HepG2 (cell line): ENCODE results near the gene ALG14. TPM values are rescaled to one million over a fixed set of nuclear protein-coding genes. Genes with fewer than 3 reads are reported as not detected.

ENCODE experiments used
- ASH2L ChIP-seq: fragments of 300-600, 200-600 bp; sonication (generic); IDR thresholded peaks from 2 replicates; pipeline ENCODE4 v1.7.0; 2017; ENCODE audit warnings: low read depth, mild to moderate bottlenecking, moderate library complexity, mixed read lengths, low read length; ENCODE audit not compliant: insufficient read length
- ELF3 ChIP-seq: IDR thresholded peaks from 2 replicates; pipeline ENCODE4 v1.6.1; 2016; ENCODE audit warnings: missing genetic modification reagents, missing compliant biosample characterization
- FIP1L1 ChIP-seq: fragments of 200-400 bp; formaldehyde crosslinking; IDR thresholded peaks from 2 replicates; pipeline ENCODE4 v1.6.1; 2018; ENCODE audit warnings: low read depth, mild to moderate bottlenecking, low read length, moderate library complexity, borderline replicate concordance; ENCODE audit not compliant: insufficient read depth
- HDAC6 ChIP-seq: fragments of 200-600 bp; sonication (generic); IDR thresholded peaks from 2 replicates; pipeline ENCODE4 v1.7.0; 2017; ENCODE audit warnings: mild to moderate bottlenecking, antibody characterized with exemption, low read length, low read depth
- KMT2A ChIP-seq: sonication (generic); formaldehyde crosslinking; IDR thresholded peaks from 2 replicates; pipeline ENCODE4 v1.4.0; 2020; ENCODE audit warnings: missing genetic modification reagents
- NR2C2 ChIP-seq: sonication (generic); formaldehyde crosslinking; IDR thresholded peaks from 2 replicates; pipeline ENCODE4 v1.4.0; 2020; ENCODE audit warnings: missing genetic modification reagents, mild to moderate bottlenecking, moderate library complexity, borderline replicate concordance
- SMAD9 ChIP-seq: sonication (generic); formaldehyde crosslinking; IDR thresholded peaks from 2 replicates; pipeline ENCODE4 v1.5.1; 2020; ENCODE audit warnings: mild to moderate bottlenecking, missing genetic modification reagents
- polyA plus RNA-seq, 8 experiments: library from polyadenylated mRNA; depleted of rRNA in 3 of 8; stranded (reverse) in 7 of 8; unstranded in 1 of 8; fragments of >200 nt; fragmentation: Illumina TruSeq in 4 of 8; extraction: Trizol in 4 of 8; gene quantifications; 2 replicates each; pipeline versions ENCODE4 v1.2.1 to v1.2.3, GENCODE V29; 2011 to 2016; ENCODE audit warnings: low read depth in 4 of 8, missing spikeins in 1 of 8, mixed read lengths in 1 of 8; ENCODE audit not compliant: insufficient read depth in 1 of 8
- total RNA-seq, 5 experiments: library from RNA; depleted of rRNA; stranded (reverse); fragments of >200 nt; fragmentation: Illumina TruSeq; extraction: Trizol; gene quantifications; 2 replicates each; pipeline ENCODE4 v1.2.3, GENCODE V29; 2016; ENCODE audit warnings: low read depth in 1 of 5
- TF ChIP-seq, protein P1 (sequence below): sonication (generic); formaldehyde crosslinking; IDR thresholded peaks from 2 replicates; pipeline ENCODE4 v1.5.0; 2020; ENCODE audit warnings: mild to moderate bottlenecking, missing genetic modification reagents, borderline replicate concordance
- TF ChIP-seq, protein P2 (sequence below): sonication (generic); formaldehyde crosslinking; IDR thresholded peaks from 2 replicates; pipeline ENCODE4 v1.5.1; 2020; ENCODE audit warnings: missing genetic modification reagents, mild to moderate bottlenecking, borderline replicate concordance
- TF ChIP-seq, protein P3 (sequence below): sonication (generic); formaldehyde crosslinking; IDR thresholded peaks from 2 replicates; pipeline ENCODE4 v1.9.0; 2021; ENCODE audit warnings: missing genetic modification reagents, mild to moderate bottlenecking, borderline replicate concordance
- TF ChIP-seq, protein P4 (sequence below): IDR thresholded peaks from 2 replicates; pipeline ENCODE4 v1.6.1; 2012; ENCODE audit warnings: low read depth, low read length, improper control_type of control experiment
- TF ChIP-seq, protein P5 (sequence below), 2 experiments: sonication (generic) in 1 of 2; formaldehyde crosslinking in 1 of 2; IDR thresholded peaks; 2 replicates each; pipeline versions ENCODE4 v1.5.1 to v1.6.1; 2011 to 2020; ENCODE audit warnings: borderline replicate concordance in 1 of 2, low read depth in 1 of 2, low read length in 1 of 2, mild to moderate bottlenecking in 1 of 2, missing genetic modification reagents in 1 of 2, moderate library complexity in 1 of 2
- TF ChIP-seq, protein P6 (sequence below): sonication (generic); formaldehyde crosslinking; IDR thresholded peaks from 2 replicates; pipeline ENCODE4 v1.5.0; 2020; ENCODE audit warnings: mild to moderate bottlenecking, missing genetic modification reagents, borderline replicate concordance

ALG14 gene
- total and polyA plus RNA-seq, 2 of the 13 experiments (the other 11 are each of a cell fraction or from before 2014, with no cell fraction given) = 4.5 to 12.7 TPM

DNA sequence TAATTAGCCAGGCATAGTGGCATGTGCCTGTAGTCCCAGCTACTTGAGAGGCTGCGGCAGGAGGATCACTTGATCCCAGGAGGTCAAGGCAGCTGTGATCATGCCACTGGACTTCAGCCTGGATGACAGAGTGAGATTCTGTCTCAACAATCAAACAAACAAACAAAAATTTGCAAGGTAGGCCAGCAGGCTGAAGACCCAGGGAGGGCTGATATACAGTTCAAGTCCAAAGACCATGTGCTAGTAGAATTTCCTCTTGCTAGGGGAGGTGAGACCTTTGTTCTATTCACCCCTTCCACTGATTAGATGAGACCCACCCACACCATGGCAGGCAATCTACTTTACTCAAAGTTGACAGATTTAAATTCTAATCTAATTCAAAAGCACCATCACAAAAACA lies 114.7 kb downstream of the ALG14 start (continued):
- TF ChIP-seq, protein P1, sequence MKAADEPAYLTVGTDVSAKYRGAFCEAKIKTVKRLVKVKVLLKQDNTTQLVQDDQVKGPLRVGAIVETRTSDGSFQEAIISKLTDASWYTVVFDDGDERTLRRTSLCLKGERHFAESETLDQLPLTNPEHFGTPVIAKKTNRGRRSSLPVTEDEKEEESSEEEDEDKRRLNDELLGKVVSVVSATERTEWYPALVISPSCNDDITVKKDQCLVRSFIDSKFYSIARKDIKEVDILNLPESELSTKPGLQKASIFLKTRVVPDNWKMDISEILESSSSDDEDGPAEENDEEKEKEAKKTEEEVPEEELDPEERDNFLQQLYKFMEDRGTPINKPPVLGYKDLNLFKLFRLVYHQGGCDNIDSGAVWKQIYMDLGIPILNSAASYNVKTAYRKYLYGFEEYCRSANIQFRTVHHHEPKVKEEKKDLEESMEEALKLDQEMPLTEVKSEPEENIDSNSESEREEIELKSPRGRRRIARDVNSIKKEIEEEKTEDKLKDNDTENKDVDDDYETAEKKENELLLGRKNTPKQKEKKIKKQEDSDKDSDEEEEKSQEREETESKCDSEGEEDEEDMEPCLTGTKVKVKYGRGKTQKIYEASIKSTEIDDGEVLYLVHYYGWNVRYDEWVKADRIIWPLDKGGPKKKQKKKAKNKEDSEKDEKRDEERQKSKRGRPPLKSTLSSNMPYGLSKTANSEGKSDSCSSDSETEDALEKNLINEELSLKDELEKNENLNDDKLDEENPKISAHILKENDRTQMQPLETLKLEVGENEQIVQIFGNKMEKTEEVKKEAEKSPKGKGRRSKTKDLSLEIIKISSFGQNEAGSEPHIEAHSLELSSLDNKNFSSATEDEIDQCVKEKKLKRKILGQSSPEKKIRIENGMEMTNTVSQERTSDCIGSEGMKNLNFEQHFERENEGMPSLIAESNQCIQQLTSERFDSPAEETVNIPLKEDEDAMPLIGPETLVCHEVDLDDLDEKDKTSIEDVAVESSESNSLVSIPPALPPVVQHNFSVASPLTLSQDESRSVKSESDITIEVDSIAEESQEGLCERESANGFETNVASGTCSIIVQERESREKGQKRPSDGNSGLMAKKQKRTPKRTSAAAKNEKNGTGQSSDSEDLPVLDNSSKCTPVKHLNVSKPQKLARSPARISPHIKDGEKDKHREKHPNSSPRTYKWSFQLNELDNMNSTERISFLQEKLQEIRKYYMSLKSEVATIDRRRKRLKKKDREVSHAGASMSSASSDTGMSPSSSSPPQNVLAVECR (CRISPR knock-in tag) = no peak; the same call in 1 of the 2 replicates
- TF ChIP-seq ASH2L (no peak), KMT2A (CRISPR knock-in tag) (no peak), HDAC6 (no peak), ELF3 (CRISPR knock-in tag) (peak; percentile 36; the same call in 1 of the 2 replicates), FIP1L1 (no peak), NR2C2 (CRISPR knock-in tag) (no peak), SMAD9 (CRISPR knock-in tag) (no peak)
- TF ChIP-seq, protein P2, sequence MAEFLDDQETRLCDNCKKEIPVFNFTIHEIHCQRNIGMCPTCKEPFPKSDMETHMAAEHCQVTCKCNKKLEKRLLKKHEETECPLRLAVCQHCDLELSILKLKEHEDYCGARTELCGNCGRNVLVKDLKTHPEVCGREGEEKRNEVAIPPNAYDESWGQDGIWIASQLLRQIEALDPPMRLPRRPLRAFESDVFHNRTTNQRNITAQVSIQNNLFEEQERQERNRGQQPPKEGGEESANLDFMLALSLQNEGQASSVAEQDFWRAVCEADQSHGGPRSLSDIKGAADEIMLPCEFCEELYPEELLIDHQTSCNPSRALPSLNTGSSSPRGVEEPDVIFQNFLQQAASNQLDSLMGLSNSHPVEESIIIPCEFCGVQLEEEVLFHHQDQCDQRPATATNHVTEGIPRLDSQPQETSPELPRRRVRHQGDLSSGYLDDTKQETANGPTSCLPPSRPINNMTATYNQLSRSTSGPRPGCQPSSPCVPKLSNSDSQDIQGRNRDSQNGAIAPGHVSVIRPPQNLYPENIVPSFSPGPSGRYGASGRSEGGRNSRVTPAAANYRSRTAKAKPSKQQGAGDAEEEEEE (CRISPR knock-in tag) = no peak
- TF ChIP-seq, protein P3, sequence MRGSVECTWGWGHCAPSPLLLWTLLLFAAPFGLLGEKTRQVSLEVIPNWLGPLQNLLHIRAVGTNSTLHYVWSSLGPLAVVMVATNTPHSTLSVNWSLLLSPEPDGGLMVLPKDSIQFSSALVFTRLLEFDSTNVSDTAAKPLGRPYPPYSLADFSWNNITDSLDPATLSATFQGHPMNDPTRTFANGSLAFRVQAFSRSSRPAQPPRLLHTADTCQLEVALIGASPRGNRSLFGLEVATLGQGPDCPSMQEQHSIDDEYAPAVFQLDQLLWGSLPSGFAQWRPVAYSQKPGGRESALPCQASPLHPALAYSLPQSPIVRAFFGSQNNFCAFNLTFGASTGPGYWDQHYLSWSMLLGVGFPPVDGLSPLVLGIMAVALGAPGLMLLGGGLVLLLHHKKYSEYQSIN (CRISPR knock-in tag) = no peak
- TF ChIP-seq, protein P4, sequence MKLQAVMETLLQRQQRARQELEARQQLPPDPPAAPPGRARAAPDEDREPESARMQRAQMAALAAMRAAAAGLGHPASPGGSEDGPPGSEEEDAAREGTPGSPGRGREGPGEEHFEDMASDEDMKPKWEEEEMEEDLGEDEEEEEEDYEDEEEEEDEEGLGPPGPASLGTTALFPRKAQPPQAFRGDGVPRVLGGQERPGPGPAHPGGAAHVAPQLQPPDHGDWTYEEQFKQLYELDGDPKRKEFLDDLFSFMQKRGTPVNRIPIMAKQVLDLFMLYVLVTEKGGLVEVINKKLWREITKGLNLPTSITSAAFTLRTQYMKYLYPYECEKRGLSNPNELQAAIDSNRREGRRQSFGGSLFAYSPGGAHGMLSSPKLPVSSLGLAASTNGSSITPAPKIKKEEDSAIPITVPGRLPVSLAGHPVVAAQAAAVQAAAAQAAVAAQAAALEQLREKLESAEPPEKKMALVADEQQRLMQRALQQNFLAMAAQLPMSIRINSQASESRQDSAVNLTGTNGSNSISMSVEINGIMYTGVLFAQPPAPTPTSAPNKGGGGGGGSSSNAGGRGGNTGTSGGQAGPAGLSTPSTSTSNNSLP = 0 out of 2 replicates have a peak, but pooled peaks have one; percentile 37
- TF ChIP-seq, protein P5, sequence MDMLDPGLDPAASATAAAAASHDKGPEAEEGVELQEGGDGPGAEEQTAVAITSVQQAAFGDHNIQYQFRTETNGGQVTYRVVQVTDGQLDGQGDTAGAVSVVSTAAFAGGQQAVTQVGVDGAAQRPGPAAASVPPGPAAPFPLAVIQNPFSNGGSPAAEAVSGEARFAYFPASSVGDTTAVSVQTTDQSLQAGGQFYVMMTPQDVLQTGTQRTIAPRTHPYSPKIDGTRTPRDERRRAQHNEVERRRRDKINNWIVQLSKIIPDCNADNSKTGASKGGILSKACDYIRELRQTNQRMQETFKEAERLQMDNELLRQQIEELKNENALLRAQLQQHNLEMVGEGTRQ (IDR thresholded peaks at IDR 0.05; ENCODE audit: low read depth, low read length) = no peak
- TF ChIP-seq, protein P5 (CRISPR knock-in tag; IDR thresholded peaks at IDR 0.05; ENCODE audit: borderline replicate concordance) = no peak
- TF ChIP-seq, protein P6, sequence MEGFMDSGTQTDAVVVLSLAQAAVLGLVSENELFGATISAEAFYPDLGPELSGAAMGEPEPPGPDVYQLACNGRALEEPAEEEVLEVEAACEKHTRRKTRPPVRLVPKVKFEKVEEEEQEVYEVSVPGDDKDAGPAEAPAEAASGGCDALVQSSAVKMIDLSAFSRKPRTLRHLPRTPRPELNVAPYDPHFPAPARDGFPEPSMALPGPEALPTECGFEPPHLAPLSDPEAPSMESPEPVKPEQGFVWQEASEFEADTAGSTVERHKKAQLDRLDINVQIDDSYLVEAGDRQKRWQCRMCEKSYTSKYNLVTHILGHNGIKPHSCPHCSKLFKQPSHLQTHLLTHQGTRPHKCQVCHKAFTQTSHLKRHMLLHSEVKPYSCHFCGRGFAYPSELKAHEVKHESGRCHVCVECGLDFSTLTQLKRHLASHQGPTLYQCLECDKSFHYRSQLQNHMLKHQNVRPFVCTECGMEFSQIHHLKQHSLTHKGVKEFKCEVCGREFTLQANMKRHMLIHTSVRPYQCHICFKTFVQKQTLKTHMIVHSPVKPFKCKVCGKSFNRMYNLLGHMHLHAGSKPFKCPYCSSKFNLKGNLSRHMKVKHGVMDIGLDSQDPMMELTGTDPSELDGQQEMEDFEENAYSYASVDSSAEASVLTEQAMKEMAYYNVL (CRISPR knock-in tag) = no peak
